ENCODE data around the gene NPR1. TPM values are rescaled to one million over a fixed set of nuclear protein-coding genes. Genes with fewer than 3 reads are reported as not detected.
A peak's percentile ranks its signal among the peaks of the same experiment; 100 is the strongest.
"Not testable (repeated sequence)": the region's sequence is repeated elsewhere in the genome, so short reads cannot be mapped to it uniquely, and the experiment has no call there.

Gene NPR1
- total RNA-seq, 3 donors from 2014 or later, result 0.16 to 0.26 (median 0.23) TPM

DNA sequence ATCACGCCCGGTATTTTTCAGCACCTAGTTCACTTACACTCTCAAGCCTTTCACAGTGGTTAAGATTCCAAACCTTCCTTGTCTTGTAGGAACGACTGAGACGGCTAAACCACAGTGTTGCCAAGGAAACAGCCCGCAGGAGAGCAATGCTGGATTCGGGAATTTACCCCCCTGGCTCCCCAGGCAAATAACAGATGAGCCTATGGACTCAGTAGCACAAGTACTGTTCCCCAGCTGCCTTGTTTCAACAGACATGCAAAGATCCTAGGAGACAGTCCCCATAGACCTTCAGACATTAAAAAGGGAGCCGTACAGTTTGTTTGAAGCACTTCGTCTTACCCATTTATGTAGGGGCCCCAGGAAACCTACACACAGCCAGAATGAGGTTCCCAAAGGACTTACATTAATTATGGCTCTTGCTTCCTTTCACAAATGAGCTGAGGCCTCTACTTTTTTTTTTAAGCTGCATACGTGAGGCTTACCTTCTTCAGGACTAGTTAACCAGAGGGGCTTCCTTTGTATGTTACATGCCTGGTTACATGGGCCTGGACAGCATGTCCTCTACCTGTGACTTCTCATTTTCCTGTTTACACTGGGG lies 17.3 kb upstream of the NPR1 start:
- Mint-ChIP-seq H3K9me3 (no peaks in the 10 kb centered on the region), H3K27me3 (ENCODE audit: low read depth) (no peaks in the 10 kb centered on the region), H3K4me1 (ENCODE audit: low read depth) (peaks cover 13% of the 10 kb centered on the region), H3K4me3 (no peak overlapping the region), H3K36me3 (ENCODE audit: insufficient read depth) (peaks cover 33% of the 10 kb centered on the region)
- ATAC-seq, result no peak
- no peak for DNase-seq

DNA sequence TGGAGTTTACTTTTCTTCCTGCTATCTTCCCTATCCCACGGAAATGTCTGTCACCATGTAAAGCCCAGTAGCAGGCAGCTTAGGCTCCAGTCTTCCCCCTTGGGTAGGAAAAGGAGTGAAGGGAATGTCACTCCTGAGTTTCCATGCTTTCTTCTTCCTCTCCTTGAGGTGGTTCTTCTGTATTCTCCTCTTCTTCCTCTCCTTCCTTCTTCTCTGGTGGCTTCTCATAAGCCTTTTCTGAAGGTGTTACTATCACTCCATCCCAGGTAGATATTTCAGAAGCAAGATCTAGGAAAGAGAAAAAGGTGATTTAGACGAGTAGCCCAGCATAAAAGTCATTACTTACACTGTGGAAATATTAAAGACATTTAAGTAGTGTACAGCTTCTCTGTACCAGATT lies 16.2 kb upstream of the NPR1 start:
- H3K27me3 Mint-ChIP-seq (ENCODE audit: low read depth), result no peaks in the 10 kb centered on the region
- peaks cover 13% of the 10 kb centered on the region for H3K4me1 Mint-ChIP-seq (ENCODE audit: low read depth)
- no peaks in the 10 kb centered on the region for H3K9me3 Mint-ChIP-seq
- ATAC-seq (no peak), DNase-seq (no peak)
- H3K36me3 Mint-ChIP-seq (ENCODE audit: insufficient read depth), result peaks cover 39% of the 10 kb centered on the region
- H3K4me3 Mint-ChIP-seq, result no peak overlapping the region

GRCh38 chr1:153663211-153663610 lies 15.3 kb upstream of the NPR1 start:
- no peaks in the 10 kb centered on the region for H3K9me3 Mint-ChIP-seq
- H3K4me3 Mint-ChIP-seq, result no peak overlapping the region
- no peaks in the 10 kb centered on the region for H3K27me3 Mint-ChIP-seq (ENCODE audit: low read depth)
- H3K36me3 Mint-ChIP-seq (ENCODE audit: insufficient read depth), result peaks cover 47% of the 10 kb centered on the region
- ATAC-seq, result no peak
- no peak for DNase-seq
- peaks cover 19% of the 10 kb centered on the region for H3K4me1 Mint-ChIP-seq (ENCODE audit: low read depth)

DNA sequence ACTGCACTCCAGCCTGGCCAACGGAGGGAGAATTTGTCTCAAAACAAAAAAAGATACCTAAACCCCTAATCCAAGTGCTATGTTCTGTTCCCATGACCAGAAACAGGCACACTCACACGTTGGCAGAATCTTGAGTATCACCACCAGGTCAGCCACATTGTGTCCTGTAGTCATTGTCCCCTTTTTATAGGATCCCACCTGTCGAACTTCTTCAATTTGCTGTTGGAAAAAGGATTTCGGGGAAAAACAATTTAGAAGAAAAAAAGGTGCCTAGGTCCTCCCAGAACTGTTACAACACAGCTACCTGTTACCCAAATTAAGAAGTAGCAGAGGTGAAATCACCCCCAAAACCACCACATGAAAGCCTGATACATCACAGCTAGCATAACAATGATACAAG lies 11.0 kb upstream of the NPR1 start:
- Mint-ChIP-seq H3K4me3 (peak overlapping the region; percentile 53), H3K27me3 (ENCODE audit: low read depth) (no peaks in the 10 kb centered on the region), H3K4me1 (ENCODE audit: low read depth) (peaks cover 25% of the 10 kb centered on the region), H3K36me3 (ENCODE audit: insufficient read depth) (peaks cover 50% of the 10 kb centered on the region), H3K9me3 (no peaks in the 10 kb centered on the region)
- no peak for ATAC-seq
- no peak for DNase-seq

GRCh38 chr1:153668672-153669071 lies 9.8 kb upstream of the NPR1 start:
- not testable (repeated sequence) for H3K9me3 Mint-ChIP-seq; H3K4me3 Mint-ChIP-seq; ATAC-seq; DNase-seq; H3K27me3 Mint-ChIP-seq (ENCODE audit: low read depth)
- peaks cover 25% of the 10 kb centered on the region for H3K4me1 Mint-ChIP-seq (ENCODE audit: low read depth)
- peaks cover 45% of the 10 kb centered on the region for H3K36me3 Mint-ChIP-seq (ENCODE audit: insufficient read depth)

GRCh38 chr1:153669606-153670005 lies 8.9 kb upstream of the NPR1 start:
- Mint-ChIP-seq H3K4me1 (ENCODE audit: low read depth) (peaks cover 25% of the 10 kb centered on the region), H3K36me3 (ENCODE audit: insufficient read depth) (peaks cover 41% of the 10 kb centered on the region), H3K4me3 (no peak overlapping the region), H3K9me3 (no peaks in the 10 kb centered on the region), H3K27me3 (ENCODE audit: low read depth) (no peaks in the 10 kb centered on the region)
- no peak for ATAC-seq
- DNase-seq, result no peak

DNA sequence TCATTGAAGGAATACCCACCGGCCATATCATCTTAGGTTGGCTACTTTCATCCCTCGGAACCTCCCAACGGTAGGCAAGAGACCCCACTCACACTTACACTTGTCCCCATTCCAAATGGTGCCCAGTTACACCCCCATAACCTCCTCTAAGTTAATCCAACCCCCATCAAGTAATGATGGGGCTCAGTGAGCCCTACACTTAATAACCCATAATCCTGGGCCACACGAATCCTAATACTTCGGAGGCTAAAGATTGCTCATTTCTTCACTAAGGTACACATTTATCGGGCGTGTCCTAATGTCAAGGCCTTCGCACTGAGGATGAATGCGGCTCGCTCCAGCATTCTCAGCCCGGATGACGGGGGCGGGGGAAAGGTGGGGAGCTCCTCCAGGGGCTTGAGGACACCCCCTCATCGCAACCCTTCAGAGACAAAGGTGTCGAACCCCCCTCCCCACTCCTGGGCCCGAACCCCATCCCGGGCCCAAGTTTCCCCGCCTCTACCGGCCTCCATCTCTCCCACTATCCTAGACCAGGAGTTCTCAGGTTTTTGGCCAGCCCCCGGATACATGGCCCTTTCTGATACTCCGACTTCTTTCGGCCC lies 8.1 kb upstream of the NPR1 start:
- DNase-seq (no peak), ATAC-seq (peak; percentile 4 to 7)
- Mint-ChIP-seq H3K27me3 (ENCODE audit: low read depth) (no peaks in the 10 kb centered on the region), H3K4me1 (ENCODE audit: low read depth) (peaks cover 24% of the 10 kb centered on the region), H3K4me3 (no peak overlapping the region), H3K9me3 (no peaks in the 10 kb centered on the region), H3K36me3 (ENCODE audit: insufficient read depth) (peaks cover 33% of the 10 kb centered on the region)

DNA sequence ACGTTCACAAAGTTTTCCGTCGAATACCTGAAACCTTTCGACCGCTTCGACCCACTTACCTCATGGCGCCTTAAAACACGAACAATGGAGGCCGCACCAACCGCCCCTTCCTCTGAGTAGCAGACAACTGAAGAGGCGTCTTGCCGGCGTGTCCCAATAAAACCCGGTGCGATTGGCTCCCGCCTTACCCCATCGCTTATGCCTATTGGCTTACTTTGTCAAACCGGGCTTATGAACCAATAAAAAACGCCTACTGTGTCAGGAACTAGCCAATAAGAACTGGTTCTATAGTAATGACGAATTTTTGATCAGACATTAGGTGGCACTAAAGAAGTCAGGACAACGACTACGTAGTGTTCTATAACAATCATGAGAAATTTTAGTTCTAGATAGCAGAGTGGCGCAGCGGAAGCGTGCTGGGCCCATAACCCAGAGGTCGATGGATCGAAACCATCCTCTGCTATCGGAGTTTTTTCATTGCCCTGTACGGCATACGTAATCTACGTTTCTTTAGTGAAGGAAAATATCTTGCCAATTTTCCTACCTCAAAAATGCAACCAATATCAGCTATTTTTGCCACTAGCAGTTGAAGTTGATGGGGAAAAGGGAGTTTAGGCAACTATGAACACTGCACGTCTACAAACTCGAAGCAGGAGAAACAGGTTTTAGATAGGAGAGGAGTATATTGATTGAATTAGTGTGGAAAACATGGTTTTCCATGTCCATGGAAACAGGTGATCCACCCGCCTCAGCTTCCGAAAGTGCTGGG lies 7.4 kb upstream of the NPR1 start, which contains the start of gene ILF2:
ILF2 (minus strand) TSS at position 135 of the 769 bp plus-strand sequence; CDS start at position 64, 71 bp downstream.
- no peak within 1 kb of the TSS for H3K4me3 Mint-ChIP-seq
- peak; percentile 91 to 93 for ATAC-seq
- DNase-seq, result peak; percentile 98
- no peaks in the 10 kb centered on the region for H3K9me3 Mint-ChIP-seq
- H3K27me3 Mint-ChIP-seq (ENCODE audit: low read depth), result no peaks in the 10 kb centered on the region
- peaks cover 30% of the 10 kb centered on the region for H3K36me3 Mint-ChIP-seq (ENCODE audit: insufficient read depth)
- H3K4me1 Mint-ChIP-seq (ENCODE audit: low read depth), result peaks cover 22% of the 10 kb centered on the region

- peak; percentile 29 to 35 for ATAC-seq
- peaks cover 22% of the 10 kb centered on the region for H3K4me1 Mint-ChIP-seq (ENCODE audit: low read depth)
- not testable (repeated sequence) for H3K27me3 Mint-ChIP-seq (ENCODE audit: low read depth); H3K4me3 Mint-ChIP-seq; H3K9me3 Mint-ChIP-seq
- H3K36me3 Mint-ChIP-seq (ENCODE audit: insufficient read depth), result peaks cover 27% of the 10 kb centered on the region
- peak; percentile 28 for DNase-seq
Observed at GRCh38 chr1:153671628-153672353, 6.7 kb upstream of the NPR1 start.

DNA sequence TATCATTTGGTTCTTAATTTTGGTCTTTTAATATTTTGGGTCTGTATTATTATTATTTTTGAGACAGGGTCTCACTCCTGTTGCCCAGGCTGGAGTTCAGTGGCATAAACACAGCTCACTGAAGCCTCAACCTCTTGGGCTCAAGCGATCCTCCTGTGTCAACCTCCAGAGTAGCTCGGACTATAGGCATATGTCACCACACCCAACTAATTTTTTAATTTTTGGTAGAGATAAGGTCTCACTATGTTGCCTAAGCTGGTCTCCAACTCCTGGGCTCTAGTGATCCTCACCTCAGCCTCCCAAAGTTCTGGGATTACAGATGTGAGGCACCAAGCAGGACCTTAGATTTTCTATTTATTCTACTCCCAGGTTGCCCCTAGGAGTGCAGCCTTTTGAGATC lies 5.0 kb upstream of the NPR1 start:
- Mint-ChIP-seq H3K36me3 (ENCODE audit: insufficient read depth) (peaks cover 13% of the 10 kb centered on the region), H3K4me3 (peak overlapping the region; percentile 52), H3K4me1 (ENCODE audit: low read depth) (peaks cover 25% of the 10 kb centered on the region), H3K27me3 (ENCODE audit: low read depth) (peaks cover 16% of the 10 kb centered on the region), H3K9me3 (no peaks in the 10 kb centered on the region)
- DNase-seq (no peak), ATAC-seq (no peak)

DNA sequence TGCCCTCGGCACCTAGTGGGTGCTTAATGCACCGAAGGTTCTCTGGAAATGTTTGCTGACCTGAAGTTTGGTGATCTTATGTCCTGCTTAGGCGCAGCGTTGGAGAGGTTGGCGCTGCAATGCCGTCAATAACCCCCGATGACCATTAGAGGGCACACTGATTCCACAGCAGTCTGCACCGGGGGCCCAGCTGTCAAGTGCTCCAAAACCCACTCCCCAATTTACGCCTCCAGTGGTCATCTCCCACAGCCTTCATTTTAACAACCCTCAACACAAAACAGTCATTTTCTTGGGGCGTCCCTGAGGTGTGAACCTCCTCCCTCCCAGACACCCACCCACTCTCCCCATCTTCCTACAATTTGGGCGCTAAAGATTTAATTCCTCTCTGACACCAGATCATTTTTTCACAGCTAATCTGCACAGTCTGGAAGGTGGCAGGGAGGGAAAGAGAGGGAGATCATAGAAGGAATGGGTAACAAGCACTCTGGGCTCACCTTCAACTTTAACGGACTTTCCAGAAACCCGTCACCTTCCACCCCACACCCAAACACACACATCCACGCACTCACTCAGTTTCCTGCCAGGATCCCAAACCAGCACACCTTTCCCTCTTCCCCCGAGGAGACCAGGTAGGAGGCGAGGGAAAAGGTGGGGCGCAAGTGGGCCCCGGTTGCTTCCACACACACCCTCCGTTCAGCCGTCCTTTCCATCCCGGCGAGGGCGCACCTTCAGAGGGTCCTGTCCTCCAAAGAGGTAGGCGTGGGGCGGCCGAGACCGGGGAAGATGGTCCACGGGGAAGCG lies 570 bp upstream of the NPR1 start:
- H3K36me3 Mint-ChIP-seq (ENCODE audit: insufficient read depth), result no peaks in the 10 kb centered on the region
- peak; percentile 30 for DNase-seq
- H3K4me1 Mint-ChIP-seq (ENCODE audit: low read depth), result peaks cover 21% of the 10 kb centered on the region
- peak; percentile 41 to 45 for ATAC-seq
- H3K9me3 Mint-ChIP-seq, result no peaks in the 10 kb centered on the region
- H3K4me3 Mint-ChIP-seq, result peak overlapping the region; percentile 55
- H3K27me3 Mint-ChIP-seq (ENCODE audit: low read depth), result peaks cover 41% of the 10 kb centered on the region

GRCh38 chr1:153679337-153680119 lies 1.0 kb downstream of the NPR1 start:
- ATAC-seq, result peak; percentile 65 to 67
- DNase-seq, result no peak
- H3K9me3 Mint-ChIP-seq, result no peaks in the 10 kb centered on the region
- H3K36me3 Mint-ChIP-seq (ENCODE audit: insufficient read depth), result no peaks in the 10 kb centered on the region
- peaks cover 41% of the 10 kb centered on the region for H3K27me3 Mint-ChIP-seq (ENCODE audit: low read depth)
- peak overlapping the region; percentile 67 for H3K4me3 Mint-ChIP-seq
- peaks cover 21% of the 10 kb centered on the region for H3K4me1 Mint-ChIP-seq (ENCODE audit: low read depth)

DNA sequence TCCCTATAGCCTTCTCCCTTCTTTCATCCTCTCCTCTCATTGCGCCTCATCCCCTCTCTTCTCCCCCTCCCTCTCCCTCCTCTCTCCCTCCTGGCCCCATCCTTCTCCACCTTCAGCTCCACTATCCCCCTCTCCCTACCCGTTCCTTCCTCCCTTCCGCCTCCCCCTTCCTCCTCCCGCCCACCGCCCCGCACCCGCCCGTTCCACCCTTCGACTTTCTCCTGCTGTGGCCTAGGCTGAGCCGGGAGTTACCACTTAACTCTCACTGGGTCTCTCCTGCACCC lies 1.6 kb downstream of the NPR1 start:
- no peaks in the 10 kb centered on the region for H3K9me3 Mint-ChIP-seq
- H3K4me3 Mint-ChIP-seq, result peak overlapping the region; percentile 67
- no peaks in the 10 kb centered on the region for H3K36me3 Mint-ChIP-seq (ENCODE audit: insufficient read depth)
- H3K4me1 Mint-ChIP-seq (ENCODE audit: low read depth), result peaks cover 21% of the 10 kb centered on the region
- DNase-seq (no peak), ATAC-seq (no peak)
- H3K27me3 Mint-ChIP-seq (ENCODE audit: low read depth), result peaks cover 43% of the 10 kb centered on the region

Measured in activated T-cell treated with anti-CD3 and anti-CD28 coated beads, Interleukin-2, amount 50 U/mL, for 4 hours (primary cell).